Subcutaneous adipose tissue (tissue), 4 donors: ENCODE results near the gene ORC4. TPM values are rescaled to one million over a fixed set of nuclear protein-coding genes. Genes with fewer than 3 reads are reported as not detected.

Experiments
- total RNA-seq, 4 donors: library from RNA; depleted of rRNA; stranded (reverse); fragments of >200 nt; gene quantifications; one replicate each; pipeline ENCODE4 v1.1.0, GENCODE V29; 2016
- TF ChIP-seq, protein P1 (sequence below): fragments of 450-650 bp; IDR thresholded peaks from one replicate; pipeline ENCODE4 v1.5.1; 2016; ENCODE audit warnings: low read depth, mild to moderate bottlenecking, control low read depth, antibody characterized with exemption, moderate library complexity

ORC4 gene
- total RNA-seq, 4 donors from 2014 or later: 15.8 to 50.1 (median 36.8) TPM

DNA sequence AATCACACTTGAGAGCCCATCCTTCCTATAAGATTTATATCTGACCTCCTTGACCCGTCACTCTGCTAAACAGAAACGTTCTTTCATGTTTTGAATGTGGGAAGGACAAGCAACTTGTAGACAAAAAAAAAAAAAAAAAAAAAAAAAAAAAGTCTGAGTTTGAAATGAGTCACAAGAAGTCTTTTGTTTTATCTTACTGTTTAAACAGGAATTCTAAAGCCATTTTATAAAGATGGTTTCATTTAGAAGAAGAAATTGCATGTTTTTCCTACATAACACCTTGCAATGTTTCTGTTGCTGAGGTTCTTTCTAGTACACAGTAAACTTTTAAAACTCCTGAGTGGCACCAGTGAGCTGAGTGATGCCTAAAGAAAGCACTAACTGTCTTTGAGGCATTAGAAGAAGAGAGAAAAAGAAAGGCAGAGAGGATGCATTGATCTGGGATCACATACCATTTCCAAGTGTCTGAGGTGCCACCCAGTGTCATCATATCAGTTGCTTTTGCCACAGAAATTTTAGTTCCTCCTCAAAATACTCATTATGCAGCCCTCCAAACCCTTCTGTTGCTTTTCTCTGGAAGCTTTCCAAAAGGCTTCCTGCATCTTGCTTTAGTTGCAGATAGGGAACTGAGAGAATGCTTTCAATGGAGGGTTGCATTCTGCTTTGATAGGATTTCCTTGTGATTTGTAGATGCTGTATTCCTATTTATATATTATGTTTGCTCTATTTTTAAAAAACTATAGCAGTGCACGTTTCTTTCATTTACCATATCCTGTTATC is 106.6 kb downstream of the ORC4 start:
- TF ChIP-seq, protein P1, sequence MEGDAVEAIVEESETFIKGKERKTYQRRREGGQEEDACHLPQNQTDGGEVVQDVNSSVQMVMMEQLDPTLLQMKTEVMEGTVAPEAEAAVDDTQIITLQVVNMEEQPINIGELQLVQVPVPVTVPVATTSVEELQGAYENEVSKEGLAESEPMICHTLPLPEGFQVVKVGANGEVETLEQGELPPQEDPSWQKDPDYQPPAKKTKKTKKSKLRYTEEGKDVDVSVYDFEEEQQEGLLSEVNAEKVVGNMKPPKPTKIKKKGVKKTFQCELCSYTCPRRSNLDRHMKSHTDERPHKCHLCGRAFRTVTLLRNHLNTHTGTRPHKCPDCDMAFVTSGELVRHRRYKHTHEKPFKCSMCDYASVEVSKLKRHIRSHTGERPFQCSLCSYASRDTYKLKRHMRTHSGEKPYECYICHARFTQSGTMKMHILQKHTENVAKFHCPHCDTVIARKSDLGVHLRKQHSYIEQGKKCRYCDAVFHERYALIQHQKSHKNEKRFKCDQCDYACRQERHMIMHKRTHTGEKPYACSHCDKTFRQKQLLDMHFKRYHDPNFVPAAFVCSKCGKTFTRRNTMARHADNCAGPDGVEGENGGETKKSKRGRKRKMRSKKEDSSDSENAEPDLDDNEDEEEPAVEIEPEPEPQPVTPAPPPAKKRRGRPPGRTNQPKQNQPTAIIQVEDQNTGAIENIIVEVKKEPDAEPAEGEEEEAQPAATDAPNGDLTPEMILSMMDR: no peak

GRCh38 chr2:147910990-147911473 is 109.5 kb downstream of the ORC4 start:
- TF ChIP-seq, protein P1: no peak

DNA sequence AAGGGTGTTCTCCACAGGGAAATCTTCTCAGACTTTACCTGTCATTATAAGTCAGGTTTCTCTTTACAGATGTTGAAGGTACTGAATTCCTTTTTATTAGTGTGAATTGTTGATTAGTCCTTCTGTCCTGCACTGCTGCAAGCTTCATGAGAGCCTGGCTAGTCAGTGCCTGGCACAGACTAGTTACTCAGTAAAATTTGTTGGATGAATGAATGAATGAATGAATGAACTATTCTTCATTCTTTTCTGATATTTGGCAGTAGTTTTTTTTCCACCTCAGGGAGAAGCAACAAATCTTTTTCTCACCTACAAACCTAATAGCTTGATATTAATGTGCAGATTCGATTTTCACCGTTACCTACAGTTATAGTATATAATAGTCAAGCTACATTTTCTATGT is 111.4 kb downstream of the ORC4 start:
- TF ChIP-seq, protein P1: no peak

- TF ChIP-seq, protein P1: no peak
Observed at GRCh38 chr2:147904051-147904450, 116.5 kb downstream of the ORC4 start.

GRCh38 chr2:147888680-147889079 is 131.9 kb downstream of the ORC4 start:
- TF ChIP-seq, protein P1: no peak

DNA sequence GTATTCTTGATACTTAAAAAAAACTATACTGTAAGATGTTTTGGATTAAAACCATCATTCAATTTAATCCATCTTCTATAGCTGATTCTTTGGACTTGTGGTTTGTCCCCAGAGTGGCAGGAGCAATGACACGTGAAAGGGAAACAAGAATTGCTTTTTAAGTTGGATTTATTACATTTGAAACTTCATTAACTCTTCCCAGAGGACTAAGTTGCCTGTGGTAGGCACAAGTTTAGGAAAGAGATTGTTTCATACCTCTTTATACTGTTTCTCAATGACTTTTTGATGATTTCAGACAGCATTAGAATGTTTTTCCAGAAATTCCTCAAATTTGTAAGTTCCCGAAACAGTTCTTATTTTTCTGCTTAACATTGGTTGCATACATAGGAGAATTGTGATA is 134.4 kb downstream of the ORC4 start:
- TF ChIP-seq, protein P1: no peak

GRCh38 chr2:147884830-147885229 is 135.7 kb downstream of the ORC4 start:
- TF ChIP-seq, protein P1: no peak
